NCI-H187 treated with DMSO at 0.1 percent for 48 hours (cell line): ENCODE data around the gene IQCK.

Experiments used
- DNase-seq: peaks from one replicate; lab custom pipeline; 2025; lab: John Stamatoyannopoulos, UW

Gene IQCK

DNA sequence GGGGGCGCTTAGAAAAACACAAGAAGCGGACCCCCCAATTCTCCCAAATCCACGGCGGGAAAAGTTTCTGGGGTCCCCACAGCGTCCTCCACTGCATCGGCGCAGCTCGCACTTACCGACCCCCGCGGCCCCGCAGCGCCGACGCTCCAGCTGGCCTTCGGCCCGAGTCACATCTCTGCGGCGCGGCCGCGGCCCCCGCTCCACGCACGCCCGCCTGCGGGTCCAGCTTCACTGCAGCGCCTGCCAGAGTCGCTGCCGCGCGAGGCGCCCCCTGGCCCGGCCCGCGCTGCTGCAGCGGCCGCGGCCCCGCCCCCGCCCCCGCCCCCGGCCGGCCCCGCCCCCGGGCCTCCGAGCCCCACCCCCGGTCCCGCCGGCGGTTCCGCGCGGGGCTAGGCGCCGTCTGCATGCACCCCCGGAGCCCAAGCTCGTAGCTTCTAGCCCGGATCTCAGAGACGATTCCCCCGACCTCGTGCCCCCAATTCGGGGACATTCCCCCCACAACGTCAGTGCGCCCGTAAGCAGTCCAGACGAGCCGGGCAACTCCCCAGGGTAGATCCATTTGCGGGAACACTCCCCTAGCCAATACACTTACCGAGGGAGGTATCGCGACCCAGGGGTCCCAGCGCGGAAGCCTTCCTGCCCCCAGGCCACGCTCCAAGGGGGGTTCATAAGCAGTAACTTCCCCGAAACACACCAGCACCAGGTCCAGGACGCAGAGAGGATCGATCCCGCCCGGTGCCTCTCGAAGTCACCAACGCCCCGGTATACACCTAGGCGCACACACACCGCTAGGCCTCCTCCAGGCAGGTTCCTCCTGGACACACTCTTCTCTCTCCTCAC, 166.8 kb downstream of the IQCK start, which contains the start of gene GPRC5B:
TSS of gene GPRC5B (minus strand) at position 238 of the 840 bp plus-strand sequence. CDS start 12,003 bp downstream, outside the sequence.
- DNase-seq: no peak

DNA sequence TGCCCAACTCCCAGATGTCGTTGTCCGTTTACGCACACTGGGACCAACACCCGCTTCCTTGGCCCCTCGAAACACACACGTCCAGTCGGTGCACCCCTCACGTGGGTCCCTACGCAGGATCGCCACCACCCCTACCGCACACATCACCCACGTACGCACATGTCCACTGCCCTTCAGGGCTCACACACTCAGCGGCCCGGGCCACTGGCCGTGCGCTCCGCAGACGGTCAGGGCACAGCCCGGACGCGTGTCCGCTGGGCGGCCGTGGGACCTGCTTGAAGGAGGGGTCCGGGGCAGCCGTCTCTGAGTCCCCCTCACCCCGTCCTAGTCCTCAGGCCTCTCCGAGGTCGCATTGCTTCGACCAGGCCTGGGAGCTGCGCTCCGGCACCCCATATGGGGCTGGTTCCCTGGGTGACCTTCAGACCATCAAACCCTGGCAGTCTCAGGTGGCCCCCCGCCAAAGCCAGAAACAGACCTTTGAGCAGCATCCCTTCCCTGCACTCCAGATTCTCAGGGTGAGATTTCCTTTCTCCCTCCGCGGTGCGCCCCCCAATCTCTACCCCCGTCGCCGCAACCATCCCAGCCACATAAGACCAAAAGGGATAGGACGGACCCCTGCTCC, 167.5 kb downstream of the IQCK start:
- DNase-seq: no peak

DNA sequence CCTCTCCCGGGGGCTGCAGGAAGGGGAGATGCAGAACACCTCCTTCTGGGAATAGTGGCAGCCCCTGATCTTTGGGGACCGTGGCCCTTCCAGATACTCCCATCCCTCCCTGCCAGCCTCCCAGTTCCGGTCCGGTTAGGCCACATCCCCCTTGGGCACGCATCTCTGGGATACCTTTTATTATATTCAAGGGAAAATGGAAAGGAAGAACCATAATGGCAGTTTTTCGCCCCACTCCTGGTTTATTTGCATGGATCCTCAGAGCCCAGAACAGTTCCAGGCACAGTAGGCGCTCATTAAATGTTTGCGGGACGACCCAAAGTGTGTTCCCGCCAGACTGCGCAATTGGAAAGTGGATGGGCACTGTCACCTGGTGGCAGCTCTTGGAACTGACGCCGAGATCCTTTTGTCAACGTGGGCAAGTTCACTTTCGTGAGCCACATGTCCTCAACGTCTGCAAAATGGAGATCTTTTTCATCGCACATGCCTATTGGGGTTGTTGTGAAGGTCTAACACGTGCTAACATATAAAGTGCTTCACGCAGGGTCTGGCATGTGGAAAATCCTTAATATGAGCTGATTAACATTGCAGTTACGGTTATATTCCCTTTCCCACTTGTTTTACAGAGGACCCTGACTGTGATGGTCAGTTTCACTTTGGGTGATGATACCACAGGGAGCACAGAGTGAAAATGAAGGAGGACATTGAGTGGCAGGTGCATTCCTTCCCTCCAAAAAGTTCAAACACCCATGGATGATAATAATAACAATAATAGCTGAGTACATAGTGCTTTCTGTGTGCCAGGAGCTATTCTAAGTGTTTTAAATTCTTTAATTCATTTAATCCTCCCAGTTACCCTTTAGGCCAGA, 168.2 kb downstream of the IQCK start:
- DNase-seq: no peak

DNA sequence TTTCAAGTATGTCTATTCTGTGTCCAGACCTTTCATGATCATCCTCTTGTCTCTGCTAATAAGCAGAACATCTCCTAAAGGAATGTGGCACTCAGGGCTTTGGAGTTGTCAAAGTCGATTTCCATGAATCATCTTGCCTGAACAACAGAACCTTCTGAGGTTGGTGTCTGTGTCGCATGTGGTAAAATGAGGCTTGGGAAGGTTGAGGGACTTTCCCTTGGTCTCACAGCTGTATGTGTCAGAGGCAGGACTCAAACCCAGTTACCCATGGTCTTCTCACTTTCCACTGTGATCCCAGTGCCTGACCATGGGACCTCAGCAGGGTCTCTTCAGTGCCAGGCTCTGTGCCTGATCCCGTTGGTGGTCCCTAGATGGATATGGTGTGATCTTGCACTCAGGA, 170.8 kb downstream of the IQCK start:
- no peak for DNase-seq

DNA sequence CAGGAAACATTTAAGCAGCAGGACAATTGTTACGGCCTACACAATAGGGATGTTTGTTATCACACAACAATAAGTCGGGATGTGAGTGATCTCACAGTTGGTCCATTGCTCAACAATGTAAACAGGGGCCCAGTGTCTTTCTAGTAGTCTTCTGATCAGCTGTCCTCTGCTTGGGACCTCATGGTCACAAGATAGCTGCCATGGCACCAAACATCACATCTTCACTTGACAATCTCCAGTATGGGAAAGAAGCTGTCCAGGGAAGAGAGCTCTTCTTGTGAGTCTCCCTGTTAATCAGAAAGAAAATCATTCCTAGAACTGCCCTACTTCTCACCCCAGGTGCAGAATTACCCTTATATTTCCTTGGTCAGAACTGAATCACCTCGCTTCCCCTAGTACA, 172.8 kb downstream of the IQCK start:
- DNase-seq: no peak

DNA sequence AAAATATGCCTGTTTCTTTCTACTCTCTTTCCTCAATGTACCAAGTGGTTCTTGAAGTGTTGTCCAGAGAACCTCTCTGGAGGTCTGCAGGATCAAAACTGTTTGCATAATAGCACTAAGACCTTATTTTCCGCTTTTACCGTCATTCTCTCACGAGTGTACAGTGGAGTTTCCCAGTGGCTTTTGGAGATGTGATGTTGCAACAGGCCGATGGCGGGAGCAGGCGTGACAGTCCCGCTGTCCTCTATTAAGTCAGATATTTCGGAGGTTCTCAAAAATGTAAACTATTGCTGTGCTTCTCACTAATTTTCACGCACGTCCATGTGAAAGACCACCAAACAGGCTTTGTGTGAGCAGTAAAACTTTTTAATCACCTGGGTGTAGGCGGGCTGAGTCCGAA, 174.8 kb downstream of the IQCK start:
- DNase-seq: no peak

DNA sequence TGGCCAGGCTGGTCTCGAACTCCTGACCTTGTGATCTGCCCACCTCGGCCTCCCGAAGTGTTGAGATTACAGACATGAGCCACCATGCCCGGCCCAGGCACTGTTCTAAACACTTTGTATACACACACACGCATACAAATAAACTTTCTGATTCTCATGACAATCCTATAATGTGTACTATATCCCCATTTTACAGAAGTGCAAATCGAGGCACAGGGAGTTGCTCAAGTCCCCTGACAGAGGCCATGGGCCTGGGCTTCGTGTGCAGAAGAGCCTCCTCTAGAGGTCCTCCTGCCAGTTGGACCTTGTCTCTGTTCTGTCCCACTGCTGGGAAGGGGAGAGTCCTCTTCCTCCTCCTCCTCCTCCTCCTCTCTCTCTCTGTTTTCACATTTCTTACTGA, 176.5 kb downstream of the IQCK start:
- no peak for DNase-seq

DNA sequence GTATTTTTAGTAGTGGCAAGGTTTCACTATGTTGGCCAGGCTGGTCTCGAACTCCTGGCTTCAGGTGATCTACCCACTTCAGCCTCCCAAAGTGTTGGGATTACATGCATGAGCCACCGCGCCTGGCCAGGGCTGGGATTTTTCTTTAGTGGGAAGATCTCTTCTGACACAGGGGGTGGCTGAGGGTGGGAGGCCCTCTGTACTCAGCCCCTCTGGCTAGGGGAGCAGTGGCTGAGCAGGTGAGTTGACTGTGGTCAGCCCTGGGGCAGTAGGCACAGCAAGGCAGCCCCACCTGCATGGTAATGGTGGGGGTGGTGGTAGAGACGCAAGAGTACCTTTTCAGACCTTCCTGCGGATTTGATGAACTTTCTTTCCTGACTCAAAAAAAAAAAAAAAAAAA, 178.9 kb downstream of the IQCK start:
- no peak for DNase-seq

DNA sequence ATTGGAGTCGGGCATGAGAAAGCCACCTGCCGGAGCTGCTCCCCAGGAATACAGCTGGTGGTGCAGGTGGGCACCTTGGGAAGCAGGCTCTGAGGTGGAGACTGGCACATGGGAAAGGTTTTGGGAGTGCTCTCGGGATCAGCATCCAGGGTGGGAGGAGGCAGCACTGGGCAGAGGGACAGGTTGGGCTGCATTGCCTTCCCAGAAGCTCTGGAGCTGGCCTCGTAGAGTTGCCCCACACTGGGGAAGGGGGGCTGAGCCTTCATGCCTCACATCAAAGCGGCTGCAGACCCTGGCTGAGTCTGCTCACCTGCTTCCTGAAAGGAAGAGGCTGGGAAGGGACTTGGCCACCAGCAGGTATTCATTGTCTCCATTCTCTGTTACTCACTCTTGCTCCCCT, 180.1 kb downstream of the IQCK start:
- DNase-seq: no peak

DNA sequence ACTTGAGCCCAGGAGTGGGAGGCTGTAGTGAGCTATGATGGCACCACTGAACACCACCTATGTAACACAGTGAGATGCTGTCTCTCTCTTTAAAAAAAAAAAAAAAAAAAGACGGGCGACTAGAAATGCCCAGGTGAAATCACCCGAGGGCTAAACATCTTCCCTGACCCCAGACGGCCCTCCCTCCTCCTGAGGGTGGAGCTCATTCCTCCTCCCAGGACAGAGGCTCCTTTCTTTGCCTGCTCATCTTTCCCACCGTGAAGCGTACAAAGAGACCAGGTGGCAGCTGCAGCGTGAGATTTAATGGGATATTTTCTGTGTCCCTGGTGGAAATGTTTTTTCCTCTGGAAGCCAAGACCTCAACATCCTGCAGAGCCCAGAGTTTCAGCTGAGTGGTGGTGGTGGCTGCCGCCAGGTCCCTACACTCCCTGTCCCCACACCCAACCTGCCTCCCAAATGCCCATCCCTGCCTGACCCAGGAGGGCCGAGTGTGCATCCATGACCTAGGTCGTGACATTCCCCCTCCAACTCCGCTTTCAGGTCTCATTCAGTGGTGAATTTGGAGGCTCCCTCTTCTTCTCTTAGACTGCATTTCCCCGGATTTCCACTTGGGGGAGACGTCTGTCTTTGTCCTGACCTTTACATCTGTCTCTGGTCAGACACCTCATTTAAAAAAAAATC, 181.0 kb downstream of the IQCK start:
- no peak for DNase-seq

DNA sequence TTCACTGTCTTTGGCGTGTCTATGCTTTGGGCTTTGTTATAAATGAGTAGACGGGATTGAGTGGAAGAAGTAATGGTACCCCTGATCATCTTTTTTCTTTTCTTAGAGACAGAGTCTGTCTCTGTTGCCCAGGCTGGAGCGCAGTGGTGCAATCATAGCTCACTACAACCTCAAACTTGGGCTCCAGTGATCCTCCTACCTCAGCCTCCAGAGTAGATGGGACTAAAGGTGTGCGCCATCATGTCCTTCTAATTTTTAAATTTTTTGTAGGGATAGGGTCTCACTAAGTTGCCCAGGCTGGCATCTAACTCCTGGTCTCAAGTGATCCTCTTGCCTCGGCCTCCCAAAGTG, 181.5 kb downstream of the IQCK start:
- DNase-seq: no peak

DNA sequence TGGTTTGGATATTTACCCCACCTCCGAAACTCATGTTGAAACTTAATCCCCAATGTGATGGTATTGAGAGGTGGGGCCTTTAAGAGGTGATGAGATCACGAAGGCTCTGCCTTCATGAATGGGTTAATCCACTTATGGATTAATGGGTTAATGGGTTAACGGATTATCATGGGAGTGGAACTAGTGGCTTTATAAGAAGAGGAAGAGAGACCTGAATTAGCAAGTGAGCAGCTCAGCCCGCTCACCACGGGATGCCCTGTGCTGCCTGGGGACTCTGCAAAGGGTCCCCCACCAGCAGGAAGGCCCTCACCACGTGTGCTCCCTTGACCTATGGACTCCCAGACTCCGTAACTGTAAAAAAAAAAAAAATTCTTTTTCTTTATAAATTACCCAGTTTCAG, 183.1 kb downstream of the IQCK start:
- no peak for DNase-seq

DNA sequence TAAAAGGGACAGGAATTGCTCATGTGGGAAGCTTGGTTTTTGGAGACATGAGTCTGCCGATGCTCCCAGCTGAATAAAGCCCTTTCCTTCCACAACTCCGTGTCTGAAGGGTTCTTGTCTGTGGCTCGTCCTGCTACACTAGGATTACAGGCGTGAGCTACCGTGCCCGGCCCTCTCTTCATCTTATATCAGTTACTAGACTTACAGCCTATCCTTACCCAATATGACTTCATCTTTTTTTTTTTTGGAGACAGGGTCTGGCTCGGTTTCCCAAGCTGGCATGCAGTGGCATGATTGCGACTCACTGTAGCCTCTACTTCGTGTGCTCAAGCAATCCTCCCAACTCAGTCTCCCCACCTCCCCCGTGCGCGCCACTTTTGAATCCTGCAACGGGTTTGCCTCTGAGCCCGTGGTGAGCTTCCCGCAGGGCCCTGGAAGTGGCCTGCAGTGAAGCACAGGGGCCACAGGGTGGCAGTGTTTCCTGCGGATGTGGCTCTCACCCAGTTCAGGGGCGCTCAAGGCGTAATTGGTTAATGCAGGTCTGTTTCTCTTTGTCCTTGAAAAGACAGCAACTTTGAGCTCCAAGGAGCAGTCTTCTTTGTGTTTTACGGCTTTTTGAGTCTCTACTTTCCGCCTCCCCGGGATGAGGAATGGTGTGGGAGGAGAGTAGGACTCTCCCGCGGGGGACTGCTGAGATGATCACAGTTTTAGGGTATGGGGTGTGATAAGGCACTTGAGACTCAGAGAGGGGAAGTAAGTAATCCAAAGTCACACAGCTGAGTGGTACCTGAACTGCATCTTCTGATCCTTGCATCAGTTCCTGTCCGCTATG, 189.3 kb downstream of the IQCK start:
- no peak for DNase-seq
